ENCODE results near the gene TTLL5. TPM values are rescaled to one million over a fixed set of nuclear protein-coding genes. Genes with fewer than 3 reads are reported as not detected.

The TTLL5 gene
- polyA plus RNA-seq, 1 of the 3 experiments (the other 2 are of a cell fraction) = 9.6 TPM

DNA sequence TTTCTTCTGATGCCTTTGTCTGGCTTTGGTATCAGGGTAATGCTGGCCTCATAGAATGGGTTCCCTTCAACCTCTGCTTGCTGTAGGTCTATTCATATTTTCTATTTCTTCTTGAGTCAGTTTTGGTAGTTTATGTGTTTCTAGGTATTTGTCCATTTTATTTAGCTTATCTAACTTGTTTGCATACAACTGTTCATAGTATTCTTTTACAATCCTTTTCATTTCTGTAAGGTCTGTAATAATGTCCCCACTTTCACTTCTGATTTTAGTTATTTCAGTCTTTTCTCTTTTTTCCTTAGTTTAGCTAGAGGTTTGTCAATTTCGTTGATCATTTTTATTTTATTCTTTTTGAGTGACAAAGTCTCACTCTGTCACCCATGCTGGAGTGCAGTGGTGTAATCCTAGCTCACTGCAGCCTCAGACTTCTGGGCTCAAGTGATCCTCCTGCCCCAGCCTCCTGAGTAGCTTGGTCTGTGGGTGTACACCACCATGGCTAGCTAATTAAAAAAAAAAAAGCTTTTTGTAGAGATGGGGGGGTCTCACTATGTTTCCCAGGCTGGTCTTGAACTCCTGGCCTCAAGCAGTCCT is 11.7 kb downstream of the TTLL5 start:
- H3K4me1 ChIP-seq (ENCODE audit: control insufficient read depth in 1 of 2, insufficient read depth in 2 of 2, low read depth in 1 of 2, low read length in 1 of 2) = no peaks in the 10 kb centered on the region
- no peaks in the 10 kb centered on the region for H4K20me1 ChIP-seq (ENCODE audit: insufficient read depth)
- no peaks in the 10 kb centered on the region for H3K9me3 ChIP-seq
- H3K36me3 ChIP-seq (replicated peaks in 1 of 2; ENCODE audit: control insufficient read depth in 1 of 2, insufficient read depth in 2 of 2, low read length in 1 of 2) = peaks cover 29 to 49% of the 10 kb centered on the region in 2 experiments
- no peak overlapping the region for H3K9ac ChIP-seq
- TF ChIP-seq ELF1 (IDR thresholded peaks at IDR 0.05) = no peak
- TF ChIP-seq TAF1 (IDR thresholded peaks at IDR 0.05; ENCODE audit: borderline replicate concordance, low read depth, low read length) = no peak
- TF ChIP-seq, protein P1, sequence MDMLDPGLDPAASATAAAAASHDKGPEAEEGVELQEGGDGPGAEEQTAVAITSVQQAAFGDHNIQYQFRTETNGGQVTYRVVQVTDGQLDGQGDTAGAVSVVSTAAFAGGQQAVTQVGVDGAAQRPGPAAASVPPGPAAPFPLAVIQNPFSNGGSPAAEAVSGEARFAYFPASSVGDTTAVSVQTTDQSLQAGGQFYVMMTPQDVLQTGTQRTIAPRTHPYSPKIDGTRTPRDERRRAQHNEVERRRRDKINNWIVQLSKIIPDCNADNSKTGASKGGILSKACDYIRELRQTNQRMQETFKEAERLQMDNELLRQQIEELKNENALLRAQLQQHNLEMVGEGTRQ (IDR thresholded peaks at IDR 0.05; ENCODE audit: borderline replicate concordance, low read depth, low read length) = no peak
- TF ChIP-seq, protein P2, sequence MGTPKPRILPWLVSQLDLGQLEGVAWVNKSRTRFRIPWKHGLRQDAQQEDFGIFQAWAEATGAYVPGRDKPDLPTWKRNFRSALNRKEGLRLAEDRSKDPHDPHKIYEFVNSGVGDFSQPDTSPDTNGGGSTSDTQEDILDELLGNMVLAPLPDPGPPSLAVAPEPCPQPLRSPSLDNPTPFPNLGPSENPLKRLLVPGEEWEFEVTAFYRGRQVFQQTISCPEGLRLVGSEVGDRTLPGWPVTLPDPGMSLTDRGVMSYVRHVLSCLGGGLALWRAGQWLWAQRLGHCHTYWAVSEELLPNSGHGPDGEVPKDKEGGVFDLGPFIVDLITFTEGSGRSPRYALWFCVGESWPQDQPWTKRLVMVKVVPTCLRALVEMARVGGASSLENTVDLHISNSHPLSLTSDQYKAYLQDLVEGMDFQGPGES (IDR thresholded peaks at IDR 0.05; ENCODE audit: low read depth, low read length) = no peak
- ChIA-PET POLR2A (no interaction called here), CTCF (interaction anchor here (1.1 to 2.3 kb wide), 3 partner anchors 18 to 310 kb away, joined by 3 to 8 read pairs (median 5); partner anchors contain the start of gene TGFB3)
- 90% methylated on average over 1 of the region's 1 CpG for WGBS (ENCODE audit: low lambda C conversion rate)
- no peaks in the 10 kb centered on the region for H3K27me3 ChIP-seq (ENCODE audit: insufficient read depth)
- H2AFZ ChIP-seq (ENCODE audit: low read depth) = no peak overlapping the region
- H3K27ac ChIP-seq (ENCODE audit: low read depth in 2 of 2, low read length in 1 of 2) = no peak overlapping the region
- no peak overlapping the region for H3K4me2 ChIP-seq
- no peaks in the 10 kb centered on the region for H3F3A ChIP-seq (replicated peaks; ENCODE audit: insufficient read depth)
- H3K9me2 ChIP-seq = no peaks in the 10 kb centered on the region
- H3K4me3 ChIP-seq (ENCODE audit: low read depth in 2 of 2, low read length in 1 of 2) = no peak overlapping the region
- no peak for DNase-seq
- H3K79me2 ChIP-seq (ENCODE audit: insufficient read depth) = peaks cover 14% of the 10 kb centered on the region; the same call in 1 of the 2 replicates

DNA sequence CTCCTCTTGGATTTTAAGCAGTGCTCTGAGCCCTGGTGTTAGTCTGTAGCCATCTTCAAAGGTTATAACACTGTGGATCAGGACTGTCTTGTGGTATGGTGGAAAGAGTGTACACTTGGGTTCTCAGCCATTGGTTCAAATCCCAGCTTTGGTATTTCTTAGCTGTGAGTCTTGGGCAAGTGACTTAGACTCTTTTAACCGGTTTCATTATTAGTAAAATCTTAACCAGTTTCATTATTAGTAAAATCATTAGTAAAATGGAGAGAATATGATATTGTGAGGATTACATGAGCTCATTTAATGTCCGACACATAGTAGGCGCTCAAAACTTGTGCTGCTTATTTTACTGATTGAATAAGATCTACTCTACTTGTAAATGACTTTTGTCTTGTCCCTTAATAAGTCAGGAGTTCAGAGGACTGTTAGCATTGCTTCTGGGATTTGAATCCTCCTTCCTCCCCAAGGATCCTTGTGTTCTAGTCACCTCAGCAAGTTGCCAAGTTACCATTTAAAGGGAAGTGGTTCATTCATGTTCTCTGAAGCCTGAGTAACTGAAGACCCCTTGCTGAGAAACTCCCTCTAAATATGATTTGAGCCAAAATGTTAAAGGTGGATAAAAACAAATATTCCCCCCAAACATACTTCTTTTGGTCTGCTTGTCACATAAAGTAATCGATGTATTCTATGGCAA is 12.4 kb downstream of the TTLL5 start:
- ChIA-PET POLR2A (no interaction called here), CTCF (interaction anchor here (1.1 to 2.3 kb wide), 3 partner anchors 19 to 309 kb away, joined by 3 to 8 read pairs (median 5); partner anchors contain the start of gene TGFB3)
- H3K27me3 ChIP-seq (ENCODE audit: insufficient read depth) = no peaks in the 10 kb centered on the region
- DNase-seq = no peak
- H3K9ac ChIP-seq = no peak overlapping the region
- H3K4me2 ChIP-seq = no peak overlapping the region
- H3K9me3 ChIP-seq = no peaks in the 10 kb centered on the region
- TF ChIP-seq CHD2 (IDR thresholded peaks at IDR 0.05; ENCODE audit: low read length, partially characterized antibody) = no peak
- H3K27ac ChIP-seq (ENCODE audit: low read depth in 2 of 2, low read length in 1 of 2) = no peak overlapping the region
- no peaks in the 10 kb centered on the region for H3K9me2 ChIP-seq
- 95% methylated on average over 4 of the region's 4 CpGs for WGBS (ENCODE audit: low lambda C conversion rate)
- H3K36me3 ChIP-seq (replicated peaks in 1 of 2; ENCODE audit: control insufficient read depth in 1 of 2, insufficient read depth in 2 of 2, low read length in 1 of 2) = peaks cover 29 to 47% of the 10 kb centered on the region in 2 experiments
- no peaks in the 10 kb centered on the region for H3F3A ChIP-seq (replicated peaks; ENCODE audit: insufficient read depth)
- no peak overlapping the region for H3K4me3 ChIP-seq (ENCODE audit: low read depth in 2 of 2, low read length in 1 of 2)
- H4K20me1 ChIP-seq (ENCODE audit: insufficient read depth) = no peaks in the 10 kb centered on the region
- peaks cover 14% of the 10 kb centered on the region; the same call in 1 of the 2 replicates for H3K79me2 ChIP-seq (ENCODE audit: insufficient read depth)
- H3K4me1 ChIP-seq (ENCODE audit: control insufficient read depth in 1 of 2, insufficient read depth in 2 of 2, low read depth in 1 of 2, low read length in 1 of 2) = no peaks in the 10 kb centered on the region
- H2AFZ ChIP-seq (ENCODE audit: low read depth) = no peak overlapping the region

Data from SK-N-SH (cell line).